GM21786 (cell line): ENCODE measurements around the gene BCL2.

Experiments
- ATAC-seq: cut with Tn5 transposase; IDR thresholded peaks from one replicate; pipeline ENCODE4 v1.9.1; 2021; ENCODE audit not compliant: unreplicated experiment

The BCL2 gene

DNA sequence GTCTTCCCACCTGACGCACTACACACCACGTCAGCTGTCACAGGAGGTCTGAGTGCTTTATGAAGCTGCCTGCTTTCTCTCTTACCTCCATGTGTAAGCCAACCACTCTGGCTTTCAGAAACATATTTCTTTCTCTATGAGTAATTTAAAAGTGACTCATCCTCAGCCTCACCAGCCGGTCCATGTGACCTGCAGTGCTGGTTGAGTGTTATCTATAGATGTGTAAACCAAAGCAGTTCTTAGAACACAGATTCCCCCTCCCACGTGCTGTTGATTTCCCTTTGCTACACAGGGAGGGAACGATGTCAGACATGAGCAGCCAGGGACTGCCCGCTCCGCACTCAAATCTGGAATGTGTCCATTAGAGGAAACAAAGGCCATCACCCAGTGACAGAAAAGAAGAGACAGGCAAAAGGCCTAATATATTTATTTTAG lies 157.8 kb downstream of the BCL2 start:
- ATAC-seq: peak; percentile 52

DNA sequence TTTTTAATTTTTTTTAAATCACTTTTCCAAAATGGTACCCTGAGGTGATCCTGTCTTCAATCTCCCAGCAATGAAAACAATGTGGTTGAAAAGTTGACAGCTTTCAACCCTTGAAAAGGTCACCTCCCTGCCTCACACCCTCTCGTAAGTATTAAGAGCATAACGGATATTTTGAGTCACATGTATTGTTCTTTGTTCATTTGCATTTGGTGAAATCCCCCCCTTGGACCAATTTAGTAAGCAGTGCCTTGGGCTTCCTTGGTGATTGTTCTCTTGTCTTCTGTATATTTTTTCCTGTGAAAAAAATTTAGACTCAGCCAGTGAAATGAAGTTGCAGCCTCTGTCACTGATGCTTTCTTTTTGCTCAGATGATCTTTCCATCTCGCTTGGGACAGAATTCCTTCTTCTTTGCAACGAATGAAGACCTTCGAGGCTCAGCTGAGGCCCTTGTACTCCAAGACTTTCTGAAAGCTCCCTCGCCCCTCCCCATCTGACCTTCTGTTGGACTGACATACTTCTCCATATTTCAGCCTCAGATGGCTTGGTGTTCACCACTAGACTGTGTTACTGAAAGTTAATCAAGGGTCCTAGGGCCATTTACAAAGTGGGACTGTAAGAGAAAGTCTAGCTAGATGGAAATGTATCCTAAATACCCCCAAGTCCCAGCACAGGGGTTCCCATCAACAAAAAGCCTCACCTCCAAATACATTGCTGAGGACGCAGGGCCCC lies 158.4 kb downstream of the BCL2 start:
- ATAC-seq: peak; percentile 17

DNA sequence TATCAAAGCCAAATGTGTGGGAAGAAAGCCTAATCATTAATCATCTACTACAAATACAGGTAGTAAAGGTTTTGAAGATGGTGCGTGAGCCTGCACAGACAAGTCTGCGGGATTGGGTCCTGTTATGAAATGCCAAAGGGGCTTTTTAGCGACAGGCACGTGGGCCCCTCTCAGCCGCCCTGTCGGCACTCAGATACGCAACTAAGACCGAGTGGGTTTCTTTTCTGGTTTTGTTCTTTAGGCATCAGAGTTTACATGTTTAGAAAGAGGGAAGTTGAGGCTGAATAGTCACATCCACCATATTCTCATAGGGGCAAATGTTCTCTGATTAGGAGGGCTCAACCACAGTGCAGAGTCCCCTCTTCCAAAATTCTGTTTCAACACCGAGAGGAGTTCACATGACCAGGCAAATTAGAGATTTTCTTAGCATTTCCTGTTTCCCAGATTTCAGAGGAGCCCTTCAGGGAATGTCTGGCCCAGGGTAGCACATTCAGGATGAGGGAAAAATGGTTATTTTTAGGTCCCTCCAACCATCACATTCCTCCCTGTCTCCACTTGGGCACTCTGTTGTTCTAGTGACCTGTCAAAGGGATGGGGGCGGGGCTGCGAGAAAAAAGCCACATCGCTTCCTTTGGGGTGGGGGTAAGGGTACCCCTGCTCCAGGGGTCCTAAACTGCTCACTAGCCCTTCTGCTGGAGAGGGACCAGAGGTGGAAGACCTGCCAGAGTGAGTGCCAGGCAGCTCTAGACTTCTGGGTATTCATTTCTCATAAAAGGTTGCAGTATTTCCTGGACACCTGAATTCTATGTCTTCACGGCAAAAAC lies 159.2 kb downstream of the BCL2 start:
- ATAC-seq: no peak

DNA sequence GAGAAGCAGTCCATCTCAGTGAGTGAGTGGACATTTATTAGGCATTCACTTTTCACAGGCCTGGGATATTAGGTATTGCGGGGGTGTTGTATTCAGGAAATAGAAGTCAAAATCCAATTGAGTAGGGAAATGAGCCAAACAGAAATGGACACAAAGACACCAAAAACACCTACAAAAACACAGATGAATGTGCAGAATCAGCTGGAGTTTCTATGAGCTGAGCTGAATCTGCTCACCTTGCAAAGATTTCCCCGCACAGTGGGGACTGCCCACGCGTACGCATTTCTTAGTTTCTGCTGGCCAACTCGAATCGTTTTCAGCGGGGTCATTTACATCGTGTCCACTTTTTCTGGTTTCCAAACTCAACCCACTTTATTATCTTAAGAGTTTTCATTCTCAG lies 160.0 kb downstream of the BCL2 start:
- no peak for ATAC-seq

DNA sequence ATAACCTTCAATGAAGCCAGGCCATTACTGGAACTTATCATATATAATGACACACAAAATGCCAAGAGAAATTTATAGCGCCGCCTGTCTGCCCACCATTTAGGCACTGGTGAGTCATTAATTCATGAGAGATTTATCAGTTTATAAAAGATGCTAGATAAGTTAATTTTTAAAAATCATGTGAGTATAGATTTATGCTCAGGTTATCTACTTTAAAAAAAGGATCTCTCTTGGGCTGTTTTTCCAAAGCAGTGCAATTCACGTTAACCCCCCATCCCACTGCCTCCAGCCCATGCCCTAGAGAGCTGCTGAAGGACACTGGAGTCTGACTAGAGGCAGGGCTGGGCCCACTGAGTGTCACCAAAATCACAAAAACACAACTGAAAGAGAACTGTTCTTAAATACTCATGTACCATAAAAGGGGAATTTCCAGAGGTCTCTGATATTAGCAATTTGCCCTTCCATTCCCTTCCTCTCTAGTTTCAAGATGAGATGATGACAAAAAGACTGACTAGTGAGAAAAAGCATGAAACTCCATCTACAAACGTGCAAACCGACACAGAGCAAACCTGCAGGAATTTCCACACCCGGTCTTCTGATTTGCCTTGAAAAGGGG lies 160.8 kb downstream of the BCL2 start:
- ATAC-seq: peak; percentile 9

DNA sequence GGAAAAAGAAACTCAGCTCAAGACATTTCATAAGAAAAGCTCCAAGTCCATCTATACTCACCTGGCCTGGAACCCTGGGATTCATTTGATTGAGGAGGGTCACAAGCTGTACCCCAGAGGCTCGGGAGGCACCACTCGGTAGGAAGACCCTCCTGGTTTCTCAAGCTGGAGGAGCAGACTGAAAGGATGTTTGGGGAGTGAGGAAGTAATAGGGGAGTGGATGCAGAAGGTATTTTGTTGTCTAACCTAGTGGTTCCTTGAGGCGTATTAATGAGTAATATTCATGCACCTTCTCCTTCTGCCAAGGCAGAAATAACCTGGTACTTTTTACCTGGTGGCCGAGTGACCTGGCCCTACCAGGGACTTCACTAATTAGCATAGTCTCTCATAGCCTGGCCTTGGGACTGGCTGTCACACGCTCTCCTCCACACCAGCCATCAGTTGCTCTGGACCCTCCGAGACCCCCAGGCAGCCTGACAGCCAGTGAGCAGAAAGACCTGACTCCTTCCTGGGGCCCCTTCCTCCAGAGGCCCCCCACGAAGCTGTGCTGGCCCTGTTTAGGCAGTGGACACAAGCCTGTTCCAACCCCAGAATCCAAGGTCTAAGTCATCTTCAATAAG lies 161.4 kb downstream of the BCL2 start:
- no peak for ATAC-seq

DNA sequence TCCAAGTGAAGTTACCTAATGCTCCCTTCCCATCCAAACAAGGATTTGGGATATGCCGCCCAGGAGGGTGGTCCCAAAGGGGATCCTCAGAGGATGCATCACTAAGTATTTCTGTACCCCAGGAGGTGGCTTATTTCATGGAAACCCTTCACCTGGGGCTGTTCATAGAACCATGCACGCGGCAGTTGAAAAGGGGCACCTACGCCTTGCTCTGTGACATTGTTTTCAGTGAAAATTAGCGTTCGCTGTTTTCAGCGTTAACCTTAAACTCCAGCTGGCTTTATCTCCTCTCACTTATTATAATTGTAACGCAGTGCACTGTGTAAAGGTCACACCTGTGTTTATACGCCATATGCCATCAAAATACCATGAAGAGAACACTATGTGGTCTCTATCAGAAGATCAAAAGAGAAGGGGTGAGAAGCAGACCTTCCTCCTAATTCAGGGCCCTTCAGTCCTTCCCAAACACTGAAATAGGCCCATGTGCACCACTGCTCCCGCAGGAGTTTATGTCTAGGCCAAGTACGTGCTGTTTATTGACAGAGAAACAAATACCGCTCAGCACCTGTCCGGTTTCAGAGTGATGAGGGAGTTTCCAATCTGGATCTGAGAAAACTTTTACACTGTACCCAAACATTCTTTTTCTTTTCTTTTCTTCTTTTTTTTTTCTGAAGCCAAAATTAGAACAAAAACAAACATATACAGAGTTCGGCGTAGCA lies 162.1 kb downstream of the BCL2 start:
- peak; percentile 11 for ATAC-seq

DNA sequence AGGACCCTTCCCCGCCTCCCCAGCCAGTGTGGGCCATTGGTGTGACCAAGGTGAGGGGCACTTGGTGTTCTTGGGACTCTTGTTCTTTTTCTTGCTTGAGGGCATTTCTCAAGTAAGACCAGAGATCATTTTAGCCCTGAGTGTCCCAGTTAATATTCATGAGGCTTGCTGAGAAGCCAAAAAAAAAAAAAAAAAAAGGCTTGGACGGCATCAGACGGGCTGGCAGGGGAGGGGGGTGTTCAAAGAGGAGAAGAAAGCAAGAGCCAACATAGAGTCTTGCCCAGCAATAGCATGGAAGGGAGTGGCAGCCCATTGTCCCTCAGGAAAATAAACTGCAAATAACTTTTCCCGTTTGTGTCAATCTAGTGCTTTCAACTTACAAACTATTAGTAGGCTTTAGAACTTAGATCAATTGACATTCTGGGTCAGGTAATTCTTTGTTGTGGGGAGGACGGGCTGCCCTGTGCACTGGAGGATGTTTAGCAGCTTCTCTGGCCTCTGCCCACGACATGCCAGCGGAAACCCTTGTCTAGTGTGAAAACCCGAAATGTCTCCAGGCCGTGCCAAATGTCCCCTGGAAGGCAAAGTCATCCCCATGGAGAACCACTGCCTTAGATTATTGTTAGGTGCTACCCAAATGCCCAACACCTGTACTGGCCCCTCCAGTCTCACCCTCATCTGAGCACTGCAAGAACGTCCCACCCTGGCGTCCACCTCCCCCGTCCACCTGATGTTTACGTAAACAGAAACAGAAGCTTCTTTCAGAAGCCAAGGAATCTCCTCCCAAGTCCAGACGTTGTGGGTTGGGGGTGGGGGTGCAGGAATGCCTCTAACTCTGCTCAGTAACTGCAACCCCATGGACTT lies 163.4 kb downstream of the BCL2 start:
- ATAC-seq: no peak

DNA sequence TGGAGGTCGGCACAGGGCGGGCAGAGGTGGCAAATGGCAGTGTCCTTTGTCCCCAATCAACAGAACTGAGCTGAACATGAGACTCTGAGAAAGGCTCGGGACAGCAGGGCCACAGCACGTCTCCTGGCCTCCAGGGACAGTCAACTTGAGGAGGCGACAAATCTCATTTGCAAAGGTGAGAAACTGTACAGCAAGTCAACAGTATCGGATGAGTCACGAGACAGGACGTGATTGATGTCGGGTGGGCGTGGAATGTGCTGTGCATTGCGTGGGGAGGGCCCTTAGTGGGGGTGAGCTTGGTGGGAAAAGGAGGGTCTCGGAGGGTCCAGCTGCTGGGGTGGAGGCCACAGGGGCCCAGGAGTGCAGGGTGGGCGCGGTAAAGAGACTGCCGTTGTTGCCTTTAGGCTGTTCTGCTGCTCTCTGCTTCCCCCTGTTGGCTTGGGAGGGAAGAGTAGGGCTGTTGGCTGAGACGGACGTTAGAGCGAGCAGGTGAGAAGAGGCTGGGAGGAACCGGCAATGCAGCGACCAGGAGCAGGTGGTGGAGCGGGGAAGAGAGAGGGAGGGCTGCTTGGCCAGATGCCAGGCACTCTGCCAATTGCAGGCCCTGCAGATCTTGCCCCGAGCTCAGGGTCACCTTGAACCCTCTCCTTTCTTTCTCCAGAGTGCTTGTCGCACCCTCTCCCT lies 164.3 kb downstream of the BCL2 start:
- peak; percentile 37 for ATAC-seq

DNA sequence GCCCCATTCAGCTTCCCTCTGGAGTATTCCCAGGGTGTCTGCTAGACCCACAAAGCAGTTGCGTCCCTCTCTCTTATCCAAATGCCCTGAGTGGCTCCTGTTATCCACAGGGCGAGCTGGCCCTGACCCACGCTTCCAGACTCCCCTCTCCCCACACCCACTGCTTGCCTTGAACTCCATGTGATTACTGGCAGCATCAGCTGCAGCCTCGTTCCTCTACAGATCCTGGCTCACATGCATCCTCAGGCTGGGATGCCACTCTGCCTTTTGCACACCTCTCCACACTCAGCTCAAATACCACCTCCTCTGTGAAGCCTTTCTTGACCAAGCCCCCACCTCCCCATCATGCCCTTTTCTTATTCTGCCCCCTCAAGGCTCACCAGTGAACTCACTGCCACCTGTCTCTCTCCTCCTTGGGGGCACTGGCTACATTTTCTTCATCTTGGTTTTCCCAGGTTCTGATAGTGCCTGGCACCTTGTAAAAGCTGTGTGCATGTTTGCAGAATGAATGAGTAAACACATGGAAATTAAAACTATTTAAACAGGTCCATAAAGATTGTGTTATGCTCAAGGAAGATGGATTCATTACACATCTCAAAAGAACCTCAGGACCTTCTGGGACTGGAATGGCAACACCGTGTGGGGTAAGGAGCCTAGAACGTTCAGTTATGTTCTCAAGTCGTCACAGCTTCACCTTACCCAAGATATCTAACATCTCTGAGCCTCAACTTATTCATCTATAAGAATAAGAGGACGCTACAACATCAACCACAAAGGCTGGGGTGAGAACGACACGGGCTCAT lies 165.0 kb downstream of the BCL2 start:
- ATAC-seq: no peak

DNA sequence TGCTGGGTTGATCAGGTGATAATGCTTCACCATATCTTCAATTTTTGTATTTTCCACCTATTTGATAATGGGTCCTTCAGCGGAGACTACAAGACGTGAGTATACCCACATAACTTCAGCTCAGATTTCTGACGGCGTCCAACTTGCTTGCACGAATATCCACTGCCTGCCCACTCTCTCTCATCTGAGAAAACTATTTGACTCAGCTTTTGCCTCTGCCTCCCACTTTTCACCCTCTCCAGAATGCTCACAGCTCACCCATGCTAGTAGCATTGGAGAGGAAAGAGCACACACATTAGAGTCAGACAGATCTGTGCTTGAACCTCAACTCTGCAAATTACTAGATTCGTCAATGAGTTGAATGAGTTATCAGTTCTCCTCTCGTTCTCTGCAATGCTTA lies 166.8 kb downstream of the BCL2 start:
- no peak for ATAC-seq

DNA sequence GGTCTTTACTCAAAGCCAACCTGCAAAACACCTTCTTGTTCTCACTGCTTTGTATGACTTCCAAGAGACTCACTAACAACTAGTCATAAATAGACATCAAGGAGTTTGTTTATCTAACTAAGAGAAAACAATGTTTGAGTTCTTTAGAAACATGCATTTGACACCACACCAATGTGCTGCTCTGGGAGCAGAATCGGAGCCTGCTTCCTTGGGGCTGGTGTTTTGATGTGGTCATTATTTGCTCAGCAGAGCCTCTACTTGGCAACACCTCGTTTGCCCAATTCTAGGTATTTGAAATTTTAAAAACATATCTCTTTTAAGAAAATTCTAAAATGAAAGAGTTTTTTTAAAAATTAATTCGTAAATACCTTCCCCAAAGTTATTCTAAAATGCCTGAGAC lies 167.5 kb downstream of the BCL2 start:
- no peak for ATAC-seq

DNA sequence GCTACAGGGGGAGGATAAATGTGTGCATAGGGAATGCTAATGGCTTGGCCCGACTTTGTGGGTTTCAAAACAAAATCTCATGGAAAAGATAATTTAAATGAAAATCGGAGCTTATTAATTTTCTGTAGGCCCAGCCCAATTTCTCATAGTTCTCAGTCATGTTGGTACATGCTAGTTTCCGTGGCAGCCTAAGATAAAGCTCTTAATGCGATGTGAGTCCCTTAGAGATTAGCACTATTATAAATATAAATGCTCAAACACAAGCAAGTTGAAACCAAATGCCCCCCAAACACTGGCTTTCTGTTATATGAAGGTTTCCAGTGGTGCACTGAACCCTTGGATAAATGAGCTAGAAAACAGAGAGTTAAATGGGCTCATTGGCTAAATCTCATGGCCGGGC lies 168.0 kb downstream of the BCL2 start:
- no peak for ATAC-seq

DNA sequence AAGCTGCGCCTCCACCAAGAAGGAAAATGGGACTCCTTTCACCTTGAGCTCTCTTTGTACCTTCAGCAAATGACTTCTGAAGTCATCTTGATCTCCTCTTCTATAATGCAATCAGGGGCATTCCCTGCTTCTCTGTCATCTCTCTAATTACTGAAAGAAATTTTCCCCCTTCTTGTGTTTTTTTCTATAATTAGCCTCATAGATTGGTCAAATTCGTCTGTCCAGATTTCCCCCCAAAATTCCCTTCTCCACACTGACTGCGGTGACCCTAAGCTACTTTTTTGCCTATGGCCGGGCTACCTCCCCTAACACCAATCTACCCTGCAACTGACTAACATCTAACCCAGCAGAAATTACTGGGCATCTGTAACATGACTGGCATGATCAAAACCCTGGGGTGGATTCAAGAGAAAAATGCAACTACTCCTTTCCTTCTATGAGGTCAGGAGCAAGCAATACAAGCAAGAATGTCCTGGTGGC lies 168.6 kb downstream of the BCL2 start:
- ATAC-seq: no peak

DNA sequence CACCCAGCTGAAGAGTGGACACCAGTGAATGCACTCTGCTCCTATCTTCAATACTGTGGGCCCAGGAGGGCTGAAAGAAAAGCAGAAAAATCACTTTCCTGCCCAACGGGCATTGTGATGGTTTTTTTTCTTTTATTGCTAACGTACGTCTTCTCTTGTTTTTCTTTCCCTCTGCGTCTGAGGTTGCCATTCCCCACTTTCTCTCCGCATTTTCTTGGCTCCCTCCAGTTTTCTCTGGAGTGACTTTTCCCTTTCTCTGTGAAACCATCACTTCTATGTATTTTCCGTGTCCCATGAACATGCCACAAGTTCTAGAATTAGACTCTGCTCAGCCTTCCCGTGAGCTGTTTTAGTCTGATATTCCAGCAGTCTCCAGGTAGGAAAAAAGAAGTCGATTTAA lies 169.2 kb downstream of the BCL2 start:
- ATAC-seq: no peak

DNA sequence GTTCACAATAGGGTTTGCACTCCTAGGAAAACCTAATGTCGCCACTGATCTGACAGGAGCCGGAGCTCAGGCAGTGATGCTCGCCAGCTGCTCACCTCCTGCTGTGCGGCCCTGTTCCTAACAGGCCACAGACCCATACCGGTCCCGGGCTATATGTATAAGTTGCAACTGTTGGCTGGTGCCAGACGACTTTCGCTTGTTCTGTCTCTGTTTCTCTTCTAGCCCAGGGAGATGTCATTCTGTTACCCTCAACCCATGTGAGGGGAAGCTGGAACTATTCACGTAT lies 170.3 kb downstream of the BCL2 start:
- ATAC-seq: no peak

DNA sequence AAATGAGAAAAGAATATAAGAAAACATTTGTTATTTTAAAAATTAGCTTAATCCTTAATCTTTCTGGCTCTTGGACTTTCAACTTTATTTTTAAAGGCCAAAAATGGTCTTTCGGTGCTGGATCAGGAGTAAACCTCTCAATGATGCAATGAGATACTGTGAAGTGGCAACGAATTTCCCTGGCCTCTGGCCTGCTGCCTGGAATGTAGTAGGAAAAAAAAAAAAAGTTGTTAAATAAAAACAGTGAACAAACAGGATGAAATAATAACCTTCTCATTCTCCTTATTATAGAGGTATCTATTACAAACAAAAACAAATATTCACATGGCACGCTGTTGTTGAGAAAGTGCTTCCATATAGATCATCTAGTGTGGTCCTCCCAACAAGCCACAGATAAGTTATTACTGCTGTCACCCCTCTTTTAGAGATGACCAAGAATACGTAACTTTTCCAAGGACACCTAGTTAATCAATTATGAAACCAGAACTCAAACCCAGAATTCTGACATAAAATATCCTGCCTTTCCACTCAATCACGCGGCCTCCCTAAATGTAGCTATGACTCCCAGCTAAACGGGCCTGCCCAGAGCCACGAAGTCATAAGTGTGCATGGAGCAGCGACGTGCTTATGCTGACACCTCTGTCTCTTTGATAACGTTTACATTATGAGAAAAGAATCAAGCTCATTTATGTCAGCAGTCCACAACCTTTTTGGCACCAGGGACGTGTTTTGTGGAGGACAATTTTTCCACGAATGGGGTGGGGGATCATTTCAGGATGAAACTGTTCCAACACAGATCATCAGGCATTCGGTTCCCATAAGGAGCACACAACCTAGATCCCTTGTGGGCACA lies 170.9 kb downstream of the BCL2 start:
- ATAC-seq: no peak

DNA sequence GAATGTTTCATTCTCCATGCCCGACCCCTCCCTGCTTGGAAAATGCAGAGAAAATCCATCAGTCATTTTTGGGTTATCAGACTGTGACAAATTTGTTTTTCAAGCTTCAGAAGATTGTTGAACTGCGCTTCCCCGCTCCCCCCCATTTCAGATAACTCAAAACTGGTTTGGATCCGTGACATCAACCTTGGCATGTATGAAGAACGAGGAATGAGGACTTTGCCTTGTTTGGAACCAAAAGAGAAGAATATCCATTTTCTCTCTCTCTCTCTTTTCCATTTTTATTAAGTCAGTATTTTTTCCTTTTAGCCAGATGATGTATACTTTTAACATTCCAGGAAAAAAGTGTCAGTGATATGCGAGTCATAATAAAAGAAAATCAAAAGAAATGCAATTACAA lies 171.6 kb downstream of the BCL2 start:
- ATAC-seq: no peak
